GM20000 (cell line): ENCODE data around the gene HSD11B1.
"Not testable (repeated sequence)": the region's sequence is repeated elsewhere in the genome, so short reads cannot be mapped to it uniquely, and the experiment has no call there.

Experiments
- DNase-seq: peaks from one replicate; pipeline ENCODE4 v3.0.0; 2012; ENCODE audit warnings: low spot score
- CTCF ChIP-seq: IDR thresholded peaks from 2 replicates; pipeline ENCODE4 v1.5.1; 2012; ENCODE audit warnings: mild to moderate bottlenecking, control low read depth; ENCODE audit errors: extremely low read depth, missing control alignments

HSD11B1 gene

GRCh38 chr1:209692296-209692695, 12.3 kb upstream of the HSD11B1 start:
- TF ChIP-seq CTCF, result no peak
- DNase-seq, result no peak

GRCh38 chr1:209692745-209693504, 11.7 kb upstream of the HSD11B1 start:
- TF ChIP-seq CTCF, result peak; percentile 63
- peak; percentile 71 for DNase-seq

- no peak for TF ChIP-seq CTCF
- DNase-seq, result no peak
Measured at GRCh38 chr1:209696673-209697072, 8.0 kb upstream of the HSD11B1 start.

- no peak for DNase-seq
- TF ChIP-seq CTCF, result no peak
Measured at GRCh38 chr1:209697126-209697525, 7.5 kb upstream of the HSD11B1 start.

GRCh38 chr1:209700686-209701085, 4.0 kb upstream of the HSD11B1 start:
- not testable (repeated sequence) for DNase-seq

- no peak for TF ChIP-seq CTCF
- DNase-seq, result no peak
Measured at GRCh38 chr1:209702832-209703231, 1.8 kb upstream of the HSD11B1 start.

- no peak for DNase-seq
- no peak for TF ChIP-seq CTCF
Measured at GRCh38 chr1:209703834-209704504, 677 bp upstream of the HSD11B1 start.

- no peak for DNase-seq
Measured at GRCh38 chr1:209705033-209705598, 470 bp downstream of the HSD11B1 start.

More at GRCh38 chr1:209705033-209705598, 470 bp downstream of the HSD11B1 start:
- no peak for TF ChIP-seq CTCF
